KOPT-K1 (cell line): ENCODE results near the gene SEL1L3.

Experiments used
- H3K27ac ChIP-seq: fragments of 200-600 bp; sonication (generic); 2 replicates; pipeline ENCODE4 v1.5.1; 2016; ENCODE audit warnings: antibody characterized with exemption, mild to moderate bottlenecking, low read depth, low read length; ENCODE audit not compliant: poor library complexity, severe bottlenecking
- H3K36me3 ChIP-seq: fragments of 200-600 bp; sonication (generic); 2 replicates; pipeline ENCODE4 v1.5.1; 2017; ENCODE audit warnings: antibody characterized with exemption, mild to moderate bottlenecking, low read length, moderate library complexity; ENCODE audit not compliant: insufficient read depth
- H3K9me3 ChIP-seq: fragments of 200-600 bp; sonication (generic); 2 replicates; pipeline ENCODE4 v1.5.1; 2017; ENCODE audit warnings: antibody characterized with exemption, low read length, mild to moderate bottlenecking; ENCODE audit not compliant: insufficient read depth, poor library complexity, severe bottlenecking

The SEL1L3 gene

DNA sequence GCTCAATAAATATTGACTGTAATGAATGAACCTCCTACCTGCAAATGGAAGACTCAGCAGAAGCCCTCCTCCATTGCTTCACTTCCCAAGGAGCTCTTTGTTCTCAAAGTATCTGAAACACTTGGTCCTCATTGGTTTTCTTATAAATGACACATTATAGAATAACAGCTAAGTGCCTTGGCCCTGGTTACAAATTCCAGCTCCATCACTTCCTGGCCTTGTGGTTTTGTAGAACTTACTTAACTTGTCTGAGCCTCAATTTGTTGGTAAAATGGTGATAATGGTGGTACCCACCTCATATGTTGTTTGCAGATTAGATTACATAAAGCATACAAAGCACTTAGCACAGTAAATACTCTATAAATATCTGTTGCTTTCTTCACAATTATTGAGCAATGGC lies 26.0 kb upstream of the SEL1L3 start:
- Histone ChIP-seq H3K27ac (no peak overlapping the region), H3K36me3 (no peaks in the 10 kb centered on the region), H3K9me3 (no peaks in the 10 kb centered on the region)

DNA sequence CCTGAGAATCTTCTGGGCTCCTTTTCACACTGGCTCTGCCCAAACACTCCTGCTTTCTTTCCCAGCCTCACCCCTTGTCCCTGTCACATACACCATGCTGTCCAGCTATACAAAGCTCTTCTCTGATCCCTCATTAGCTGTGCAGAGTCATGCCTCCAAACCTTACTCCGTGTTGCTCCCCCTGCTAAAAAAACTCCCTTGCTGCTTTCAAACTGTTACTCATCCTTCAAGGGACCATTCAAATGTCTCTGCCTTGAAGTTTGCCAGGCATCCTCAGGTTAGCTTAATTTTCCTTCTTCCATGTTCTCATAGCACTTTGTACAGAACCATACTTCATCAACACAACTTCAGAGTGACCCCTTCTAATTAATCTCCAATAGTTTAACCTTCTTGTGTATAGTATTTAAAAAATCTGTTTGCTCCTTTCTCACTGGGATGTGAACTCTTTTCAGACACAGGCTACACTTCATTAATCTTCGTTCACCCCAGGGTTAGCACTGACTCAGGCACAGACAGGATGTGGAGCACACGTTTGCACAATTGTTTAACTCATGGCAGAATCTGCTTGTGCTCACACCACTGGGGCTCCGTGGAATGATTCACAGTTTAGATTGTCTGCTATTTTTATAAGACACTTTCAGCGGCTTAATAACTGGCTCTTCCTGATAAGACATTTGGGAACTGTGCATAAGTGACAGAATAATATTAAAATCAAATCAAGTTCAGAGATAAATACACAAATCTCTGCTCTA lies 21.4 kb upstream of the SEL1L3 start:
- Histone ChIP-seq H3K36me3 (no peaks in the 10 kb centered on the region), H3K9me3 (no peaks in the 10 kb centered on the region), H3K27ac (no peak overlapping the region)

DNA sequence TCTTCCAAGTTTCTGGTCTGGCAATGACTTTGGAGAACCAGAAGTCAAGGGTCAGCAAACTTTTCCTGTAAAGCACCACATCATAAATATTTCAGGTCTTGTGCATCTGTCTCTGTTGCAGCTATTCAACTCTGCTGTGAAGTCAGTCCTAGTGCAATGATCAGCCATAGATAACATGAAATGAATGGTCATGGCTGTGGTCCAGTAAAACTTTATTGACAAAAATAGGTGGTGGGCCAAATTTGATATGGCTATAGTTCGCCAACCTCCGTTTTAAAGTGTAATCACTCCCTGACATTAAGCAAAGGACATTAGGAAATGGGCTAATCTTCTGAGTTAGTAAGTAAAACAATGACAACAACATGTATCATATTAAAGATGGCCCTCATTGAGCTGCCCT lies 20.8 kb upstream of the SEL1L3 start:
- H3K27ac ChIP-seq: no peak overlapping the region
- H3K9me3 ChIP-seq: no peaks in the 10 kb centered on the region
- no peaks in the 10 kb centered on the region for H3K36me3 ChIP-seq

DNA sequence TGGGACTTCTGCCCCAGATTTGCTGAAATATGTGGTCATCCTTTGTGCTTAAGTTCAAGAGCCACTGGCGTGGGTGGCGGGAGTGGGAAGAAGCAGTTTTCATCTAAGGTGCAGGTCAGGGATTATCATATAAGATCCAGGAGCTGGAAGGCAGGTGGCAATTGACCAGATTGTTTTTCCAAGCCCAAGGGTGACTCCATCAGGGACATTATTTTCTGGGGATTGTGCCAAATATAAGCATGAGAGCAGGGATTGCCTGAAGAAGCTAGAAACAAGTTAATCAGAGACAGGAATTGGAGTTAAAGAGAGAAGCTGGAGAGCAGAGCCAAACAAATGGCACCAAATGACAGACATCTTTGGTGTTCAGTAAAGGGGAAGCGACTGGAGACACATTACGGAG lies 19.4 kb upstream of the SEL1L3 start:
- no peaks in the 10 kb centered on the region for H3K9me3 ChIP-seq
- no peaks in the 10 kb centered on the region for H3K36me3 ChIP-seq
- H3K27ac ChIP-seq: no peak overlapping the region

DNA sequence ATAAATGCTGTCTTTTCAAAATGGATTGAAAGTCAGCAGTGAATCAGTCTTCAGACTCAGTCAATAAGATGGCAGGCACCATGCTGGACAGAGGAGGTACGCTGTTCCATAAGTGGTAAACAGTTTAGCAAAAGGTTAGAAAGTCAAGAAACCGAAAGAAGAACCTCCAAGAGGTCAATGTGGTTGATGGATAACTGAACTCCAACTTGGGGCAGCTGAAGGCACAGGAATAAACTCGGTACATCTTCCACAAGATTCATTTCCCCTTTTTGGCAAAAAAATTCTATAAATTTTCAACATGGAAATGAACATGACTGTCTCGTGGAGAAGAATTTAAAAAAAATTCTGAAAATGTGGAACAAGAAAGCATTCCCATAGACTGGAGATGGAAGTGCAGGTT lies 18.4 kb upstream of the SEL1L3 start:
- H3K36me3 ChIP-seq: no peaks in the 10 kb centered on the region
- H3K9me3 ChIP-seq: no peaks in the 10 kb centered on the region
- H3K27ac ChIP-seq: no peak overlapping the region

DNA sequence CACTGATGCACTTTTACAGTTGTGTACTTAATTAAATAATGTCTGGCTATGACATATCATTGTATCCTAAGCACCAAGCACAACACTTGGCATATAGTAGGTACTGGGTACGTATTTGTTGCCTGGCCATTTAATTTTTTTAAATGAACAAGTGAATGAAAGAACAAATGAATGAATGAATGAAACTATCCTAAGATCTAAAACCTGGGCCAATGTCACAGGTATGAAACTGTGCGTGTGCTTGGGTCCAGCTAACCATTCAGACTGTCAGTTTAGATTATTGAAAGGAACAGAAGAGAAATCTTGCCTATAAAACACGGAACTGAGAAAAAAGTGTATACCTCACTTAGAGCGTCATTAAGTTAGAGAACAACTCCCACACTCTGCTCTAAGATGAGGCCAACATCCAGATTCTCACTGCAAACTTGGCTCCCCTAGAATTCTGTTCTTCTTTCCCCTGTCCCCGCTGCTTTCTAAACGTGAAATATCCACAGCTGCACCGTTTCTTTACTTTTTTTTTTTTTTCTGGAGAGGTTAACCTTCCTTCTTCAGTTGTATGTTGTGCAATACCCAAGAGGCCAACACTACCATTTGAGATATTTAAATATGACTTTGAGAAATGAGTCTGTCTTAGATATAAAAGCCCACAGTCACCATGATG lies 17.3 kb upstream of the SEL1L3 start:
- H3K9me3 ChIP-seq: no peaks in the 10 kb centered on the region
- no peak overlapping the region for H3K27ac ChIP-seq
- H3K36me3 ChIP-seq: no peaks in the 10 kb centered on the region

DNA sequence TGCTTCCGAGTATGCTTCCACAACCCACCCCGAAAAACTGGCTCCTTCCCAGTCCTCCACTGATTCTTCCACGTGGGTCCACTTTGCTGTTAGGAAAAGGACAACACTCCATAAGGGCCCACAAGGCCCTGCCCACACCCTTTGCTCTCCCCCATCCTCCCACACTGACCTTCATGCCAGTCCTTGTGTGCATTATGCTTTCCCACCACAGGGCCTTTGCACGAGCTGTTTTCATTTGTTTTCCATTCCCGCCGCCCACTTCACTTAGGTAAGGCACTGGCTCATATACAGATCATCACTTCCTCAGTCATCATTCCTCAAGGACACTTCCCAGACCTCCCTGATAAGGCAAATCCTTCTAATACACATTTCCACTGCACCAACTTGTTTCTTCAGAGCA lies 16.8 kb upstream of the SEL1L3 start:
- Histone ChIP-seq H3K9me3 (no peaks in the 10 kb centered on the region), H3K27ac (no peak overlapping the region), H3K36me3 (no peaks in the 10 kb centered on the region)

DNA sequence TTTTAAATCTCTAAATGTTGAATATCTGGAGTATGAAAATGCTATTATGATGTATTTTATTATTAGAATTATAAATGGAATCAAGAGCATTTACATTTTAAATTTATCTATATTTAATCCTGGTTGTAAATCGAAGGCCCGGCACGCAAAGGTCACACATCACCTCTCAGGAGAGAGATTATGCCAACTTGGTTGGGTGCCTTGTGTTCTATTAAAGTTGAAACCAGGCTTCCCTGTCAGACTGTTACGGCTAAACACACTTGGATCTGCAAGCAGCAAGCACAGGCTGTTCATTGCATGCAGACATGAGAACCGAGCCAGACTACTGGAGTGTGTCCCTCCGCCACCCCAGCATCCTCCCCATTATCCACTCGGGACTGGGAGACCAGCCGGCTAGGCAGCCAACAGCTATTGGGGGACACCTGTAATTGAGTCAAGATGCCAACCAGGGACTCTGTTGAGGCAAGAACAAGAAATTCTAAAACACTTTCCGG lies 16.4 kb upstream of the SEL1L3 start:
- H3K36me3 ChIP-seq: no peaks in the 10 kb centered on the region
- H3K27ac ChIP-seq: no peak overlapping the region
- no peaks in the 10 kb centered on the region for H3K9me3 ChIP-seq

DNA sequence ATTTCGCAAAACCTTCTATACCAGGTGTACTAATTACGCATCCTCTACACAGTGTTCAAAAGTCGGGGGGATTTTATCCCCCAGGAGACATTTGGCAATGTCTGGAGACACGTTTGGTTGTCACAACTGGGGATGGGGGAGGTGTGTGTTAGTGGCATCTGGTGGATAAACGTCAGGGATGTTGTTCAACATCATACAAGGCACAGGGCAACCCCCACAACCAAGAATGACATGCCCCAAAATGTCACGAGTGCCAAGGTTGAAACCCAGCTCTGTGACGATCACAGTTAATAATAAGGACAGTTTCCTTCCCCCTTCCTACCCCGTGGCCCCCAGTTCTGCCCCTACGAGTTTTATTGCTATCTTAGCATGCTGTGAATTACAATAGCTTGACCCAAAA lies 15.9 kb upstream of the SEL1L3 start:
- no peaks in the 10 kb centered on the region for H3K9me3 ChIP-seq
- no peaks in the 10 kb centered on the region for H3K36me3 ChIP-seq
- no peak overlapping the region for H3K27ac ChIP-seq

DNA sequence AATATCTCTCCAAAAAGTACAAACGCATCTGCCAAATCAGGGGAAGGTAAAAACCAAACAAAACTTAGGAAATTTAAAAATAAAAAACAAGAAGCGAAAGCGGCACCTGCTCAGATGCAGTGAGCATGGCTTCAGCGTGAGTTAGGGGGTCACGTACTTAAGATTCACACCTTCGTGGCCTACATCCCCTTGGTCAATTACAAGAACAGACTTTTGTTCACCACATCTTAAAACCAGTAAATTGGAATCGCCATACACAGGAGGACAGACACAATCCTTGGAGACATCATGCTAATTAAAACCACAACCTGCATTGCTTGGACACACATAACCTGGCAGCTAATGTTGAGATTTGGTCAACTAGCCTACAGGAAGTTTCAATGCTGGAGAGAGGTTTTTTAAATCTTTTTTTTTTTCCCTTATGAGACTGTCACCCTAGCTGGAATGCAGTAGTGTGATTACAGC lies 12.5 kb upstream of the SEL1L3 start:
- no peaks in the 10 kb centered on the region for H3K36me3 ChIP-seq
- no peaks in the 10 kb centered on the region for H3K9me3 ChIP-seq
- H3K27ac ChIP-seq: no peak overlapping the region

DNA sequence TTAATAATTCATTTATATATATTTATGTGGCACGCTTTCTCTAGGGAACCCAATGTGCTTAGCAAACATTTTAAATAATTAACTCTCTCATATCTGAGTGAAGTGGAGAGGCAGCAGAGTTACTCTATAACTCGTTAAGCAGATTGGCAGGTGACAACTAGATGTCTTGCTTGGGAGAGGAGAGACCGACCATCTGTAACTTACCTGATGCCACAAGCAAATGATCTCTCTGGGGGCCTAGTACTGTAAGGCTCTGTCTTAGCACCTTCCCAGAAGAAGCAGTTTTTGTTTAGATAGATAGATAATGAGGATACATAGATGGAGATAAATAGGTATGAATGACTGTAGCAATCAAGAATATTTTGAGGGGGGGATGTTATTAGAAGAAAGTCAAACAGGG lies 11.9 kb upstream of the SEL1L3 start:
- Histone ChIP-seq H3K9me3 (no peaks in the 10 kb centered on the region), H3K27ac (no peak overlapping the region), H3K36me3 (no peaks in the 10 kb centered on the region)

DNA sequence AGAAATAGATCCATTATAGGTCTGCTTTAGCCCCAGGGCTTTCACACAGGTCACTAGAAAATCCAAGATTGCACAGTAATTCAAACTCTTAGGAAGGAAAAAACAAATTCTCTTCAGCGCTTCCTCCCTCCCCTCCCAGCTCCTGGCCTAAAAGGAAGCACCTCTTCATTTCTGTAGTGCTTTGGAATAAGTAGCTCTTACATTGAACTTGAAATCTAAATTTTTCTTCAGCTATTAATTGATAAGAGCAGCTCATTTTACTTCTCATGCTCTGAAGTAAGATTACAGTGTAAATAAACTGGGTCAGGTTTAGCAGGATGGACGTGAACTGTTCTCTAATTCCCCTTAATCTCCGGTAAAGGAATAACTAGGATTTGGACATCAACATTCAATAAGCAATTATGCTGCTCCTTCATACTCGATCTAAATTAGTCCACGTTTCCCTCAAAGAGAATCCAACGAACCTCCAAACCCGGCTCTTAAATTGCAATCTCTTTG lies 10.9 kb upstream of the SEL1L3 start:
- no peaks in the 10 kb centered on the region for H3K36me3 ChIP-seq
- H3K9me3 ChIP-seq: no peaks in the 10 kb centered on the region
- no peak overlapping the region for H3K27ac ChIP-seq

DNA sequence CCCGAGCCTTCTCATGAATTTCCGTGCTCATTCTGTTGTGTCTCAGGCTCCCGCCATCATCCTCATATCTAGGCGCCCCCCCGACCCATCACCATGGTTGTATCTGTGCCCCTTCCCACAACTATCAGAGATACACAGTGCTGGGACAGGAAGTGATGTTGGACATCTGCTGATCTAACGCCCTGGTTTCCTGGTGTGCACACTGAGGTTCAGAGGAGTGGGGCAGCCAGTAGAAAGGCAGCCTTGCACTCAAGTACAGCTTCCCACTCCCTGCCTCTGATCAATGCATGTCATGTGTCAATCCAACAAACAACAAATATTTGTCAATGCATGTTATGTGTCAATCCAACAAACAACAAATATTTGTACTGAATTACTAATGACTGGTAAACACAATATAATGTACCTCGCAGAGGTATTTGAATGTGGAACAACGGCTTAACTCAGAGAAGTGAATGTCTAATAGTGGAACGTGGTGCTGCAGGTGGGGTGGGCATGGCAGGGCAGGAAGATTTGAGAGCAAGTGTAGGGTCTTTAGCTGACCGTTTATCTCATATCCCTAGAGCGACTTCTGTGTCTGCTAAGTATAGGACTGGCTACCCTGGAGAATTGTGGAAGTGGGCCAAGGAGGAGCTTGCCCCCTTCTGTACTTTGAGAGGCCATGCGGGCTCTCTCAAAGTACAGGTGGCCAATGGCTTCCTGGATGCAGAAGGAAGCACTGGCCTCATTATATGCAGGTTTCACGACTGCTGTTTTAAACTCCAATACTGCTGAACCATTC lies 10.3 kb upstream of the SEL1L3 start:
- no peaks in the 10 kb centered on the region for H3K36me3 ChIP-seq
- no peak overlapping the region for H3K27ac ChIP-seq
- H3K9me3 ChIP-seq: no peaks in the 10 kb centered on the region

DNA sequence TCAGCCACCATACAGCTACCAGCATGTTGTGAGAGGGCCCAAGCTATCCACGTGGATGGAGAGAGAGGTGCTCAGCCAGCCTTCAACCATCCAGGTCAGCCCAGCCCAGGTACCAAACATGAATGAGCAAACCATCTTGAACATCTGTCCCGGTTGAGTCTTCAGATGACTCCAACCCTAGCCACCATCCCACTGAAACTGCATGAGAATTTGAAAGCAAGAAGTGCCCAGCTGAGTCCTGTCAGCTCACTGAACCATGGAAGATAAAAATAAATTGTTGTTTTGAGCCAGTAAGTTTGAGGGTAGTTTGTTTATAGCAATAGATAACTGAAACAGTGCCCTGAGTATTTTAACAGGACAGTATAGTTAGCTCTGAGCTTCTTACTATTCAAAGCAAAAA lies 7.3 kb upstream of the SEL1L3 start:
- Histone ChIP-seq H3K27ac (no peak overlapping the region), H3K9me3 (no peaks in the 10 kb centered on the region), H3K36me3 (no peaks in the 10 kb centered on the region)

DNA sequence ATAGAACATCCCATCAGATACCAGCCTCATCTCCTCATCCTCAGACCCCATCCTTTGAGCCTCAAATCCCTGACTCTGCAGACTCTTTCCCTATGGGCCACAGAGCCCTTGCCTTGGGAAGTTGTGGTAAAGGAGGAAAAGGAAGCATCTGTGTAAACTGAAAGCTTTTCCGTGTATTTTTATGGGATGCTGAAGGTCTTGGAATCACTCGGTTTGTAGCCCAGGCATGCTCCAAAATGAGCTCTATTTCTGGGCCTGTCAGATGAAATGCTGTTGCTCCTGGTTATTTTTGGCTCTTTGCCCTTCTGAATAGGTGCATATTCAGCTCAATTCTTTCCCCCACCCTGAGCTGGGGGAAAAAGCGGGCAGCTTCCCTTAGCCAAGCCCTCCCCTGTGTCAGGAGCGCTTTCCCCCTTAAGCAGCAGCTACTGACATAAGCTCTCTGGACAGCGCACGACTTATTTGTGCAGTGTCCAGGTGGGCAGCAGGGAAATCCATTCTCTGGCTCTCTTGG lies 5.0 kb upstream of the SEL1L3 start:
- no peak overlapping the region for H3K27ac ChIP-seq
- H3K9me3 ChIP-seq: no peaks in the 10 kb centered on the region
- H3K36me3 ChIP-seq: no peaks in the 10 kb centered on the region
